Effector memory CD4-positive, alpha-beta T cell (primary cell): ENCODE results near the gene DDX23.
"Not testable (repeated sequence)": the region's sequence is repeated elsewhere in the genome, so short reads cannot be mapped to it uniquely, and the experiment has no call there.

Source experiments
- DNase-seq, 3 donors: peaks; one replicate each; pipeline ENCODE4 v3.0.0-alpha.2; 2020
- H3K27ac ChIP-seq: 2 replicates; pipeline ENCODE4 v1.7.0; 2013; ENCODE audit warnings: mild to moderate bottlenecking, low read length, moderate library complexity; ENCODE audit not compliant: insufficient read depth, poor library complexity, severe bottlenecking
- H3K27me3 ChIP-seq: replicated peaks from 2 replicates; pipeline ENCODE4 v1.7.0; 2013; ENCODE audit warnings: mild to moderate bottlenecking, low read length; ENCODE audit not compliant: insufficient read depth, control insufficient read depth, poor library complexity, severe bottlenecking
- H3K36me3 ChIP-seq: 2 replicates; pipeline ENCODE4 v1.7.0; 2013; ENCODE audit warnings: mild to moderate bottlenecking, low read length, moderate library complexity; ENCODE audit not compliant: control insufficient read depth, insufficient read depth
- H3K4me1 ChIP-seq: 2 replicates; pipeline ENCODE4 v1.7.0; 2013; ENCODE audit warnings: low read length, mild to moderate bottlenecking; ENCODE audit not compliant: control insufficient read depth, insufficient read depth, poor library complexity, severe bottlenecking
- H3K4me3 ChIP-seq: 2 replicates; pipeline ENCODE4 v1.7.0; 2013; ENCODE audit warnings: low read length, low read depth, mild to moderate bottlenecking; ENCODE audit not compliant: insufficient read depth, poor library complexity, severe bottlenecking
- H3K9me3 ChIP-seq: 2 replicates; pipeline ENCODE4 v1.7.0; 2013; ENCODE audit warnings: mild to moderate bottlenecking, low read length, moderate library complexity; ENCODE audit not compliant: control insufficient read depth

The DDX23 gene

DNA sequence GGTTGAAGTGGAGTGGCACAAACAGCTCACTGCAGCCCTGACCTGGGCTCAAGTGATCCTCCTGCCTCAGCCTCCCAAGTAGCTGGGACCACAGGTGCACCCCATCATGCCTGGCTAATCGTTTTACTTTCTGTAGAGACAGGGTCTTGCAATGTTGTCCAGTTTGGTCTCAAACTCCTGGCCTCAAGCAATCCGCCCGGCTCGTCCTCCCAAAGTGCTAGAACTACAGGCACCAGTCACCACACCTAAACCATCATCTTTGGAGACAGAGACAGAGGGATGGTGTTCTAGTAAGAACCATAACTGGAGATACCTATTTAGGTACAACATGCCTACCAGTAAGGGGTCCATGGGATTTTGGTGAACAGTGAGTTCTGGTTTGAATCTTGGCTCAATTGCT, 2.5 kb upstream of the DDX23 start:
- Histone ChIP-seq H3K4me1 (peaks cover 12% of the 10 kb centered on the region), H3K27me3 (no peaks in the 10 kb centered on the region), H3K36me3 (no peaks in the 10 kb centered on the region), H3K9me3 (no peaks in the 10 kb centered on the region), H3K27ac (no peak overlapping the region), H3K4me3 (no peak overlapping the region)
- DNase-seq: no peak

DNA sequence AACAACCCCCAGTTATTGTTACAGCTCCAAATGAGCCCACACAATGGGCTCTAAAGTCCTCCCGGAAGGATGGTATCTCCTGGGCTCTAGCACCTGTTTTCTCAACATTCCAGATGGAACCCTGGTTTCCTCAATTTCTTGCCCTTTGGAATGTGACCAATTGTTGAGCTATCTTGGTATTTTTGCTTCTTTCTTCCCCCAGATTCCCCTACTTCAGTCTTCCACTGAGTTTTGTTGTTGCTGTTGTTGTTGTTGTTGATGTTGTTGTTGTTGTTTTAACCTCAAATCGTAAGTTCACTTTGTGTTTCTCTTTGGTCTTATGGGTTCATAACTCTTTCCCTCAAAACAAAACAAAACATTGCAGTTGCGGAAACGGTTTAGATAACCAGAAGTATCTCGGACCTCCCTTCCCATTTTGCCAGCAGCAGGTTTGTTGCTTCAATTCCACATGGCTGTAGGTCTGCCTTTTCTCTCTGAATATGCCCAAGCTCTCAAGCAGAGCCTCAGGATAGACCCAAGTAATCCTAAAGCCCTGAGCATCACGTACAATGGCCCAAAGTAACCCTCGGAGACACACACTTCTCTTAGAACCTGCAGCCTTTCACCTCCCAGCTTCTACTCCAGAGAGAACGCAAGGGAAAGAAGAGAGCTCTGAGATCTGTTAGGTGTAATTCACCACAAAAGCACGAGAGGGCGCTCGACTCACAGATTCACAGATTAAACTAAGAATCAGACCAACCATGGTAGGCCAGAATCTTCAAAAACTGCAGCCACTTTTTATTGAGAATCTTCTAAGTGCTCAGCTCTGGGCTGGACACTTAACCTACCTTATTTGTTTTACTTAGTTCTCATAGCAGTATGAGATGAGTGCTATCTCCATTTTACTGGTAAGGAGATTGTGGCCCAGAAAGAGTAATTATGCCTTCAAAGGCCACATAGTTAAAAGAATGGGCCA, 1.0 kb upstream of the DDX23 start:
- Histone ChIP-seq H3K4me1 (peaks cover 12% of the 10 kb centered on the region), H3K27ac (peak overlapping the region; percentile 92), H3K36me3 (no peaks in the 10 kb centered on the region), H3K4me3 (peak overlapping the region; percentile 83), H3K9me3 (no peaks in the 10 kb centered on the region), H3K27me3 (no peaks in the 10 kb centered on the region)
- peak; percentile 69 to 82 (median 71) for DNase-seq

DNA sequence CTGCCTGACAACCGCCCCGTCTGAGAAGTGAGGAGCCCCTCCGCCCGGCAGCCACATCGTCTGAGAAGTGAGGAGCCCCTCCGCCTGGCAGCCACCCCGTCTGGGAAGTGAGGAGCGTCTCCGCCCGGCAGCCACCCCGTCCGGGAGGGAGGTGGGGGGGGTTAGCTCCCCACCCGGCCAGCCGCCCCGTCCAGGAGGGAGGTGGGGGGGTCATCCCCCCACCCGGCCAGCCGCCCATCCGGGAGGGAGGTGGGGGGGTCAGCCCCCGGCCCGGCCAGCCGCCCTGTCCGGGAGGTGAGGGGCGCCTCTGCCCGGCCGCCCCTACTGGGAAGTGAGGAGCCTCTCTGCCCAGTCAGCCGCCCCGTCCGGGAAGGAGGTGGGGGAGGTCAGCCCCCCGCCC, 9.9 kb downstream of the DDX23 start:
- not testable (repeated sequence) for H3K27me3 ChIP-seq, H3K4me1 ChIP-seq, H3K9me3 ChIP-seq, H3K27ac ChIP-seq, H3K4me3 ChIP-seq, DNase-seq
- peaks cover 63% of the 10 kb centered on the region for H3K36me3 ChIP-seq

DNA sequence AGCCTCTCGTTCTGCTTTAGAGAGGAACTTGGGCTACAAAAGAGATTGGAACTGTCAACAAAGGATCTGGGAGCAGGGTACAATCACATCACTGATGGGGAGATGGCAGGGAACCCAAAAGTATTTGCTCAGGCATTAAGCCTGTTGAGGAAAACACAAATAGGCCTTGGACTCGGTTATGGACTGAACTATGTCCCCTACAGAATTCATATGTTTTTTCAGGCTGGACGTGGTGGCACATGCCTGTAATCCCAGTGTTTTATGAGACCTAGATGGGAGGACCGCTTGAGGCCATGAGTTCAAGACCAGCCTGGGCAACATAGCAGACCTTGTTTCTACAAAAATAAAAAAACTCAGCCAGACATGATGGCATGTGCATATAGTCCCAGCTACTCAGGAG, 13.9 kb downstream of the DDX23 start:
- no peak overlapping the region for H3K4me3 ChIP-seq
- H3K36me3 ChIP-seq: peaks cover 67% of the 10 kb centered on the region
- H3K27ac ChIP-seq: no peak overlapping the region
- H3K4me1 ChIP-seq: no peaks in the 10 kb centered on the region
- no peaks in the 10 kb centered on the region for H3K9me3 ChIP-seq
- no peak for DNase-seq
- no peaks in the 10 kb centered on the region for H3K27me3 ChIP-seq

DNA sequence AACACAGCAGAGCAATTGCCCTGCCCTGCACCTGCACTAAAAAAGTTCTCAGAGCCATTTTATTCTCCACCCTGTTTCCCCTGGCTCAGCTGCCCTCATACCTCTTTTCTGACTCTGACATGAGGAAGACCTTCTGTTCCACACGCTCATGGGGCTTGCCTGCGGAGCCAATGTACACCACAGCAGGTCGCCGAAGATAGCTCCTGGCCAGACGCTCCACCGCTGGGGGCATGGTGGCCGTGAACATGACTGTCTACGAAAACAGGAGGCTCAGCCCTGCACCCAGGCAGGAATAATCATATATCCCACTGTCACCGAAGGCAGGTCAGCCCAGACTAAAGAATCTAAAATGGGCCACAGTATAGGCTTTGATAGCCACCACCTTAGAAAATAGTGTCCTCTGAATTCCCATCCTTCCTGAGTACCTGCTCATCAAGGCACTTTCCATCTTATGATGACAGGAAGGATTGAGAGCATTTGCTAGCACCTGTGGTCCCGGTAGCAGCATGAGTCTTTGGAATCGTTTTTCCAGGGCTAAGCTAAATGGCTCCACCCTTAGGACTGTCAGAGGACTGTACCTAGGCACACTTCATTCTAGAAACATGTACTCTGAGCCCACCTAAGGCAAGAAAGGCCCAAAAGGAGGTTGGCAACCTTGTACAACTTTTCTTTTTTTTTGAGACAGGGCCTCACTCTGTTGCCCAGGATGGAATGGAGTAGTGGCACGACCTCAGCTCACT, 19.5 kb downstream of the DDX23 start:
- H3K9me3 ChIP-seq: no peaks in the 10 kb centered on the region
- no peaks in the 10 kb centered on the region for H3K27me3 ChIP-seq
- no peak overlapping the region for H3K27ac ChIP-seq
- no peak for DNase-seq
- peaks cover 85% of the 10 kb centered on the region for H3K36me3 ChIP-seq
- H3K4me3 ChIP-seq: no peak overlapping the region
- no peaks in the 10 kb centered on the region for H3K4me1 ChIP-seq

DNA sequence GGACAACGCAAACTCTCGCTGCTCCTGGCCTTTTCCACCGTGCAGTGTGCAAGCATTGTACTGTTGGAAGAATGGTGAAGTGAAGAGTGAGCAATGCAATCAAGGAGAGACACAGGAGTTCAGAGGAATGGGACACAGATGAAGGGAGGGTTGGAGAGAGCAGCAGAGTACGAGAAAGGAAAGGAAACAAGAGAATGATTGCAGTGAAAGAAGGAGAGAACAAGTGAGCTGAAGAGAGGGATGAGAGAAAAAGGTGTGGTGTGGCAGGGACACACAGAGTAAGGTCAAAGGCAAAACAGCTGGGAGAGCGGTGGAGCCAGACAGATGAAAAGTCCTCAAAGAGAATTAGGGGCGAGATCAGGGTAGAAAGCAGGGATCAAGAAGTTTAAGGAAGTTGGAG, 20.7 kb downstream of the DDX23 start:
- Histone ChIP-seq H3K27me3 (no peaks in the 10 kb centered on the region), H3K4me3 (no peak overlapping the region), H3K9me3 (no peaks in the 10 kb centered on the region), H3K36me3 (peaks cover 72% of the 10 kb centered on the region), H3K4me1 (no peaks in the 10 kb centered on the region), H3K27ac (no peak overlapping the region)
- DNase-seq: no peak

DNA sequence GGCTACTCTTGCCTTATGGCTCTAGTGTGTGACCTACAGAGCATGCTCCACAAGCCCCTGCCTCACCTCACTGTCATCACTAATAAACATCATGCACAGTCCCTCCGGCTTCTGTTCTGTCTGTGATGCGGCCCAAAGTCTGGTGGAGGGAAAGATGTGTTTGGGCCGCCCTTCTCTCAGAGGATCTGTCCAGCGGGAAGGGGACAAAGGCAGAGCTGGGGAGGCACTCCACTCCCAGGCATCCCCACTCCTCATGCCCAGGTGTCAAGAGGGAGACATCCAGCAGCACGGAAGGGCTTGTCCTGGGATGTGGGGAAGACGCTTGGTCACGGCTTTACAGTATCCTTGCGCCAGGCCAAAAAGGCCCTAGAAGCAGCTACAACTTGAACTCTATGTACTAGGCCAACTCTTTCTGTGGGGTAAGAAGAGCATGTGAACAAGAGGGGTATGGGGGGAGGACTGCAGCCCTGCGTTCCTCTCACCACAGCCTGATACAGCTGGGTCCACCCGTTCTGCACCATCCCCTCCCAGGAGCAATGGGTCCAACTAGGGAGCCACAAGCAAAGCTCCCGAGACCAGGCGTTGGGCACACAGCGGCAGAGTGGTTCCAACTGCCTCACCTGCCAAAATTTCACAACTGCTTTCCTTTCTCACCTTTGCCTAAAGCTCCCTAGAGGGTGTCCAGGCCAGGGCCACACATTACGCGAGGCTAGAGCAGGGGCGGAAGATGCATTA, 23.0 kb downstream of the DDX23 start:
- no peaks in the 10 kb centered on the region for H3K27me3 ChIP-seq
- peaks cover 55% of the 10 kb centered on the region for H3K36me3 ChIP-seq
- H3K4me3 ChIP-seq: no peak overlapping the region
- no peaks in the 10 kb centered on the region for H3K4me1 ChIP-seq
- DNase-seq: no peak
- H3K9me3 ChIP-seq: no peaks in the 10 kb centered on the region
- H3K27ac ChIP-seq: no peak overlapping the region

DNA sequence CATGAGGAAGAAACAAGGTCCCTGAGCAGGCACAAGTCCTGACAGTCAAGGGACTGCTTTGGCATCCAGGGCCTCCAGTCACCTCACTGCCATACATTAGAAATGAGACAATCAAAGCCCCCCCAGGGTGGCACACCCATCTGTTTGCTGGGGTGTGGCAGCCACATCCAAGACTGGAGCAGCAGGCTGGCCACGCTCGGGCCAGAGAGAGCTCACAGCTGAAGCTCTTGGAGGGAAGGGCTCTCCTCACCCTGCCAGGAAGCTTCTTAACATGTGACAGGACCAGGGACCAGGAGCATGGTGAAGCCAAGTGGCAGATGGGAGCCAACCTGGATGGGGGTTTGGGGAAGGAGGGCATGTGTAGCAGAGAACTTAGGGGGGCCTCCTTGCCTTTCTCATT, 23.7 kb downstream of the DDX23 start:
- no peak for DNase-seq
- Histone ChIP-seq H3K9me3 (no peaks in the 10 kb centered on the region), H3K27ac (no peak overlapping the region), H3K36me3 (peaks cover 48% of the 10 kb centered on the region), H3K27me3 (no peaks in the 10 kb centered on the region), H3K4me3 (no peak overlapping the region), H3K4me1 (no peaks in the 10 kb centered on the region)

DNA sequence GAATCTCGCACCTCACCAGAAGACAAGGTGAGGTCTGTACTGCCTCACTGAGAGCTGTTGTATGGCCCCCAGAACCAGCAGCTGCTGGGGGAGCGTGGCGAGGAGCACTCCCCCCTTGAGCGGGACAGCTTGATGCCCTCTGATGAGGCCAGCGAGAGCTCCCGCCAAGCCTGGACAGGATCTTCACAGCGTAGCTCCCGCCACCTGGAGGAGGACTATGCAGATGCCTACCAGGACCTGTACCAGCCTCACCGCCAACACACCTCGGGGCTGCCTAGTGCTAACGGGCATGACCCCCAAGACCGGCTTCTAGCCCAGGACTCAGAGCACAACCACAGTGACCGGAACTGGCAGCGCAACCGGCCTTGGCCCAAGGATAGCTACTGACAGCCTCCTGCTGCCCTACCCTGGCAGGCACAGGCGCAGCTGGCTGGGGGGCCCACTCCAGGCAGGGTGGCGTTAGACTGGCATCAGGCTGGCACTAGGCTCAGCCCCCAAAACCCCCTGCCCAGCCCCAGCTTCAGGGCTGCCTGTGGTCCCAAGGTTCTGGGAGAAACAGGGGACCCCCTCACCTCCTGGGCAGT, 24.4 kb downstream of the DDX23 start:
- Histone ChIP-seq H3K36me3 (peaks cover 41% of the 10 kb centered on the region), H3K4me3 (no peak overlapping the region), H3K9me3 (no peaks in the 10 kb centered on the region), H3K4me1 (no peaks in the 10 kb centered on the region), H3K27ac (no peak overlapping the region), H3K27me3 (no peaks in the 10 kb centered on the region)
- no peak for DNase-seq
